ENCODE data around the gene LLPH.

DNA sequence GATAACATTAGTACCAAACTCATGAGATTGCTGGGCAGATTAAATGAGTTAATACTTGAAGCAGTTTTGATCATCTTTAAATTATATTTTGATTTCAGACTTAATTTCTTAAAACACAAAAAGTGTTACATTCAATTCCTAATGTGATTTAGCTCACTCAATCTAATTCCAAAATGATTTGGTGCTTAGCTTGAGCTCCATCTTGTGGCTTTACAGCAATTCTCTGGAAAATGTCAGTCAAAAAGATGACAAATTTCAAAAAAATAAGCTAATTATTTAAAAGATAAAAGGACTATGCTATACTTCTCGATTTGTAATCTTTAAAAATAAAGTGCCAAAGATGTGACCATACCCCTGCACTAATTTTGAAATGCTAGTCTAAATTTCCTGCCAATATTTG is 10.1 kb downstream of the LLPH start:
- TF ChIP-seq, protein P1, sequence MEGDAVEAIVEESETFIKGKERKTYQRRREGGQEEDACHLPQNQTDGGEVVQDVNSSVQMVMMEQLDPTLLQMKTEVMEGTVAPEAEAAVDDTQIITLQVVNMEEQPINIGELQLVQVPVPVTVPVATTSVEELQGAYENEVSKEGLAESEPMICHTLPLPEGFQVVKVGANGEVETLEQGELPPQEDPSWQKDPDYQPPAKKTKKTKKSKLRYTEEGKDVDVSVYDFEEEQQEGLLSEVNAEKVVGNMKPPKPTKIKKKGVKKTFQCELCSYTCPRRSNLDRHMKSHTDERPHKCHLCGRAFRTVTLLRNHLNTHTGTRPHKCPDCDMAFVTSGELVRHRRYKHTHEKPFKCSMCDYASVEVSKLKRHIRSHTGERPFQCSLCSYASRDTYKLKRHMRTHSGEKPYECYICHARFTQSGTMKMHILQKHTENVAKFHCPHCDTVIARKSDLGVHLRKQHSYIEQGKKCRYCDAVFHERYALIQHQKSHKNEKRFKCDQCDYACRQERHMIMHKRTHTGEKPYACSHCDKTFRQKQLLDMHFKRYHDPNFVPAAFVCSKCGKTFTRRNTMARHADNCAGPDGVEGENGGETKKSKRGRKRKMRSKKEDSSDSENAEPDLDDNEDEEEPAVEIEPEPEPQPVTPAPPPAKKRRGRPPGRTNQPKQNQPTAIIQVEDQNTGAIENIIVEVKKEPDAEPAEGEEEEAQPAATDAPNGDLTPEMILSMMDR (IDR thresholded peaks at IDR 0.05) = no peak
- TF ChIP-seq POLR2A (IDR thresholded peaks at IDR 0.05) (no peak), POLR2AphosphoS5 (IDR thresholded peaks at IDR 0.05; ENCODE audit: insufficient read depth in 1 of 2, low read depth in 1 of 2) (no peak)

All from vagina (tissue), 2 donors.